ENCODE data around the gene CETN1.

Gene CETN1

GRCh38 chr18:577643-578375, 2.4 kb upstream of the CETN1 start:
- DNase-seq = no peak

DNA sequence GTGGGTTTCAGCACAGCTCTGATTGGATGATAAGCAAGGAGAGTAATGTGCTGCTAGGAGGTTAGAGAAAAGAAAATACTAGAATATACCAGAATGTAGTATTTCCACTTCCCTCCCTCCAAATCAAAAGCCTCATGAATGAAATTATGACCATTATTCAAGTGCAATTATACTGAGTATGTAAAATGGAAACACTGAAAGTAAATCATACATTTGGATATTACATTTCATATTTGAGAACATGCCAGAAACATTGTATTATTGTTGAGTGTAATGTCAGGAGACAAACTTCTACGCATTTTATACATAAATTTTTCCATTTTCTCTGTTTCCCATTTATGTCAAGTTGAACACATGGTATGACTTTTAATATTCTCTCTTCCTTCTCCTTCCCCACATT, 942 bp upstream of the CETN1 start:
- no peak for DNase-seq

GRCh38 chr18:581096-581495, 916 bp downstream of the CETN1 start:
- DNase-seq = no peak

DNA sequence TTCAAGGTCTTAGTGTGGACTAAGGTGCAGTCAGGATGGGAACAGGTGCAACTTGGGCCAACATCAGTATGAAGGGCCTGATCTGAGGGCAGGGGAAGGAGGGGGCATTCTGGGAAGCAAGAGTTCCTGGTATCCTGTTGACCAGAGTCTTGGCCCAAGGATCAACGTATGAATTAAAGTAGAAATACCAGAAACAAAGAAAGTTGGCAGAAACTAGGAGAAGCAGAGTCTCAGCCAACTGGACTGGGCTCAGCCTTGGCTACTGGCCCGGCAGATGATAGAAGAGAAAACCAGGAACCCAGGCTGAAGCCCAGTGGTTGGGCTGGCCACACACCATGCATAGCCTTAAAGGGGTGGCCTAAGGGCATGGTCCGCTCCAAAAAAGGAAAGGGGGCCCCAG, 2.3 kb downstream of the CETN1 start:
- no peak for DNase-seq

DNA sequence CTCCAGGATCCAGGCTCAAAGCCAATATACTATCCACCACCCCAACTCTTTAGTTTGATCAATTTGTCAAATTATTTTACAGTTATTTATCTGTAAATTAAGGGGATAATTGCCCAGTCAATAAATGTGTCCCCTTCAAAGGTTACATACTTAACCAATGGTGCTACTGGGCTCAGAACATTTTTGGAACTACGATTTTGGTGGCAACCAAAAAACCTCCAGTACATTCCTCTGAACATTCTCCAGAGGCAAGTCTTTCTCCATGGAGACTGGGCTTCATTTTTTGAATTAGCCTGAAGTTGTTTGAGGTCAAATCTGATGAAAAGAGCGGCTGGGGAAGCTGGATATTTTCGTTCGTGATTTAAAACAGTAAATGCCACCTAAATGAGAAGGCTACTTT, 14.9 kb downstream of the CETN1 start:
- DNase-seq = no peak

DNA sequence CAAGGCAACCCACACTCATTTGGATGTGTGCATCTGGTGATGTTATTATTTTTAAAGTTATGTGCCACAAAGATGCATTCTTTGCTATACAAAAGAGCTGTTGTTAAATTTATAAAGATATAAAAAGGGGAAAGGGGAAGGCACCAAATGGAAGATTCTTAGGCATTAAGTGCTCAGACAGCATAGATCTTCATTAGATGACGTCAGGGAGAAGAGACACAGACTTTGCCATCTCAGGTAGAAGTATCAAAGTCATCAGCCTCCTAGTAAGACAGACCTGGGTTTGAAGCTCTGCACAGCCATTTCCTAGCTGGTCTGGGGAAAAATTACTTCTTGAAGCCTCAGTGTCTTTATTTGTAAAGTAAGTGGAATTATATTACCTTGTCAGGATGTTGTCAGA, 15.4 kb downstream of the CETN1 start:
- DNase-seq = no peak

DNA sequence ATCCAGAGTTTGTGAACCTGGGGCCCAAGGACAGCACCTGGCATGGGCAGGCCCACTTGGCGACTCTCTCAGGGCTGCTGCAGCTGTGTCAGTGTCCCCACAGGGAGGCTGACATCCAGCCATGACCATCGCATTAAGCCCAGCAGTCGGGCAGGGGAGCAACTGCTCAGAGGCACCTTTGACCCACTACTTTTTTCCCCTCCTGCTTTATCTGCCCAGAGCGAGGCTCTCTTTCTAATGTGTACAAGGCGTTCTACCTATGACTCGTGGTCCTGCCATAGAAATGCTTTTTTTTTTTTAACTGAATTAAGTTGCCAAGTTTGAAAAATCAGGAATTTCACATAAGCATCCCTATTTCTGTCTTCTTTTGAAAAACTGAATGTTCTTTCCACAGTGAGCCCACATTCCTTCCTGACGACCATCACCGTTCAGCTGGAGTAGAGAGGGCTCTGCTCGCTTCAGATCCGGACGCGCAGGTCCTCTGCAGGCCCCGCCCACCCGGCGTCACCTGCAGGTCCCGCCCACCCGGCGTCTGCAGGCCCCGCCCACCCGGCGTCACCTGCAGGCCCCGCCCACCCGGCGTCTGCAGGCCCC, 16.2 kb downstream of the CETN1 start:
- DNase-seq = peak; percentile 81

DNA sequence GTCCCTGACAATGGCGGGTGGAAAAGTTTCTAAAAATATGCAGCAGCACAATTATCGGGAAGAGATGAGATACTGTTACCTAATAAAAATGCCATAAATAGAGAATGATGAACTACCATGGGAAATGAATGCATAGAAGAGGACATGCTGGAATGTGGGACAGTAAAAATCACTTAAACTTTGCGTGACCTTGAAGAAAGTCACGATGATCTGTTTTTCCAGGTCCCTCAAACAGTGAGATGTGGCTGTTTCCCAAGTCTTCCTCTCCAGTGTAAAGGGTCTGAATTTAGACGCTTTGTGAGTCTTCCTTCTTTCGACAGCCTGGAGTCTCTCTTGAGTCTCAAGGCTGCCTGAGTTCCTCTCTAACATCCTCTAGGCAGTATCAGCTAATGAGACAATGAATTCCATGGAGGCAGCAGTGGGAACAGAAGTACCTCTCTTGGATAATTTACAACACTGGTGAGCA, 18.0 kb downstream of the CETN1 start:
- no peak for DNase-seq

GRCh38 chr18:600107-600506, 19.9 kb downstream of the CETN1 start:
- DNase-seq = no peak

GRCh38 chr18:604771-605170, 24.6 kb downstream of the CETN1 start:
- DNase-seq = no peak

DNA sequence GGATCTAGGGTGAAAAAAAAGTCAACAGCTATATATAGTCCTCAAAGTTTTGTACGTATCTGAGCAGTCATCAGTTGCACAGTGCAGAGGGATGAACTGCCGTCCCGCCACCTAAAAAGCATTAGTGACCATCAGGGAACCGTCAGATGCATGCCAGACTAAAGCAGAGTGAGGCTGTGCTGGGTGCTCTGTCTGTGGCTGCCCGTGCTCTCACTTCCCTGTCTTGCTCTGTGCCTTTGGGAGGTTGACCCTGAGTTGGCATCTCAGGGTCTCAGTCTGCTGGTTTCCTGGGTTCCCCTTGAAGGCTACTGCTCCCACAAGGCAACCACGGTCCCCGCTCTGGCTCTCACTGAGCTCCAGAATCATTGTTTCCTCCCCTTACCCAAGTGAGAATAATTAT, 27.8 kb downstream of the CETN1 start:
- no peak for DNase-seq

- no peak for DNase-seq
These were observed 30.2 kb downstream of the CETN1 start for GRCh38 chr18:610214-610928.

DNA sequence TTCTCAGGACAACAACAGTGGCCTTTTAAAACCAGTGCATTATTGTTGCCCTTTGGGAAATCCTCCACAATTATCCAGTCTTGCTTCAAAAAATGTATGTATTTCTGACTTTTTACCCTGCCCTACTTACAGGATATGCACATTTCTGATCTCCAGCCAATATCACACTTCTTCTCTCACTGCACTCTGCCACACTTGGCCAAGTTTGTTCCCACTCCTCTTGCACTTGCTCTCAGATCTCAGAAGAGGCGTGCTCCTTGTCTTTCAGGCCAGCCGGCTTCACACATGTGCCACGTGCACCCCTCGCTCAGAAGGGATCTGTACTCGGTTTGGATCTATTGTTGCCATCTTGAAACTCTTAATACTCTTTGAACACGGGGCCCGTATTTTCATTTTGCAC, 32.0 kb downstream of the CETN1 start:
- DNase-seq = no peak

DNA sequence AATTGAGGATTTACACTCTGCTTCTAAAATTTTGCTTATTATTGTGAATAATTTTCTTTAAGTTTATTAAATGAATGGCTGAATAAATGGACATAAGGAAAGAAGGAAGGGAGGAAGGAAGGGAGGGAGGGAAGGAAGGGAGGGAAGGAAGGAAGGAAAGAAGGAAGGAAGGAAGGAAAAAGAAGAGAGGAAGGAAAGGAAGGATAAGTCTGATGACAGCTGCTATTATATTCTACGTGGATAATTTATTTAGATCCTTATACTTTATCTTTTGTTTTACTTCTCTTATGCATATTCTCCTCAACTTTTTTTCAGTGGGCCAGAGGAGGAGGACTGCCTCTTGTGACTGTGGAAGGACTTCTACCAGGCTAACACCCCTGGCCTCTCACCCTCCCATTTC, 34.0 kb downstream of the CETN1 start:
- no peak for DNase-seq

DNA sequence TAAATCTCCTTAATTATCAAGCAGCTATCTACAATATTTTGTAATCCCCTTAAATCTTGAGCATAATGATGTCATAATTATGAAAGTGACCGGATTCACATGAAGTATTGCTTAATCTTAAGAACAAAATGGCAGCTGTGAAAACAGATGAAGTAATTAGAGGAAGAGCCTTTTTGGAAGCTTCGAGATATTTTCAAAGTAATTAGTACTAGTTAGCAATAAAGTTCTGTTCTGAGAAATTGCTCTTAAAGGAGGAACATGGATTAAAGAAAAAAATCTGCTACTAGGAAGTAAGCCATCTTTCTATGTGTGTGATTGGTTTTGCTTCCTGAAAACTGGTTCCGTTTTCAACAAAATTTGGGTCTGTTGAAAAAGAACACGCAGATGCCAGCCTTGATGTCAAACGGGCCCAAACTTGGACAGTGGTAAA, 34.9 kb downstream of the CETN1 start:
- no peak for DNase-seq

- no peak for DNase-seq
These were observed 35.6 kb downstream of the CETN1 start for GRCh38 chr18:615773-616172.

DNA sequence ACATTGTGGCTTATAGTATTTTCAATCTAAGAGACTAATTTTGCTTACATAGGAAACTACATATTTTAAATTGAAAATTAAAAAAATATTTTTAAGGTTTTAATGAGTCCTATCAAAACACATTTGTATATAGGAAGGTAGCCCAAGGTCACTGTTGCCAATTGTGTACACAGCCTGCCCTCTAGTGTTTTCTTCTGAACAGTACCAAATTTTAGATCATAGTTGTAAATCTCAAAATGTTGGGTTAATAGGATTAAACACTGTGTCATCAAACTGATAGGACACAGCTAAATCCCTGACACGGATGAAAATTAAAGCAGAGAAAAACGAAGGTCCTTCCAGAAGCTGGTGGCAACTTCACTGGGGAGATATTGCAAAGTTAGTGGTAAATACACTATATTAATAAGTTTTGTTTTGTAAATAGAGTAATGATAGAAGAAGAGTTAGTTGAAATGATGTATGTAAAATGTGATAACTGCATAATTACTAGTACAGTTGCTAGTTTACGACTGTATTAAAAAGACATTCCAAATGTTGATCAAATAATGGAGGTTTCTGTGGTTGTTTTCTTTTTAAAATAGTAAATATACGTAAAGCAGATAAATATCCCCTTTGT, 36.3 kb downstream of the CETN1 start:
- no peak for DNase-seq

DNA sequence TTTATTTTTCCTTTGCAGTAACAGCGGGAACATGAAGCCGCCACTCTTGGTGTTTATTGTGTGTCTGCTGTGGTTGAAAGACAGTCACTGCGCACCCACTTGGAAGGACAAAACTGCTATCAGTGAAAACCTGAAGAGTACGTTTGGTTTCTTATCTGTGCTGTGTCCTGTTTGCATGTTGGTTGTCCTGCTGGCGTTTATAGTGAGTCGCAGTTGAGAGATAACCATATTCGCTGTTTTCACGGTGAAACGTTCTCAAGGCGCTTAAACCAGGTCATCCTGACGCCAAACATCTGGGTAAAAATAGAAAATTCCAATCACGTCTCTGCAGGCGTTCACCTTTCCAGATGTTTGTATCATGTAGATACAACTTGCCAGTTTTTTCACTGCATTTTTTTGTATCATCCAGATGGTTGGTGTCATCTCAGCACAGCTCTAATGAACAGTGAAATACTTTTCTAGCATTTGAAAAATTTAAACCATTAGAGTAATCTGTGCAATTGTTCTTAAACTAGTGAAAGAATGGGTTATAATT, 37.9 kb downstream of the CETN1 start:
- DNase-seq = no peak

GRCh38 chr18:618618-619017, 38.4 kb downstream of the CETN1 start:
- no peak for DNase-seq

DNA sequence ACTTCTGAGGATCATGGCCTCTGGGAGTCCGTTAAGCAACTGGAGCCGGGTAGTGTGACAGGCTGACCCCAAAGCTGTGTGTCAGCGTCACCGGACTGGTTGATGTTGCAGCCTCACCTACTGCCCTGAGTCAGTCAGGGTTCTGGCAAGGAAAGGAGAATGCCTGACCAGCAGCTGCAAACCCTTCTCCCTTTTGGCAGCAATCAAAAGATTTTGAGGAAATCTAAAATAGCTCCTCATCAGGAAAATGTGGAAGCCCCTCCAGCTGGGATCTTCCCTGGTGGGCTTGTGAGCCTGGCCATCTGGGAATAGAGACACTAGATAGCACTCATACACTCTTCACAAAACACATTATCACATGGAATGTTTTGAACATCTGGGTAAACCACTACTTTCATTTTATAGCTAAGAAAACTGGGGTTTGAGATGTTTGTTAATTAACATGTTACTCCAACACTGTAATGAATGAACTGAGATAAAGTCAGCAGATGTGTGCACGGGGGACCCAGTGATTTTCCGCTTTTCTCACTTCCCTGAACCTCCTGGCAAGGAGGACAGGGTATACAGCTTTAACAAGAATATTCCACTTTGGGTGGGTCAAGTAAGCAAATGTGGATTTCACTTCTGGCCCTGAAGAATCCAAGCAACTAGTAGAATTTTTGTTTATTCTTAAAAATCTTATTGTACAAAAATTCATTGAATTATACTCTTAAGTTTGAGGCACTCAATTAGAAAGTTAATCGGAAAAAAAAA, 41.3 kb downstream of the CETN1 start:
- DNase-seq = no peak

DNA sequence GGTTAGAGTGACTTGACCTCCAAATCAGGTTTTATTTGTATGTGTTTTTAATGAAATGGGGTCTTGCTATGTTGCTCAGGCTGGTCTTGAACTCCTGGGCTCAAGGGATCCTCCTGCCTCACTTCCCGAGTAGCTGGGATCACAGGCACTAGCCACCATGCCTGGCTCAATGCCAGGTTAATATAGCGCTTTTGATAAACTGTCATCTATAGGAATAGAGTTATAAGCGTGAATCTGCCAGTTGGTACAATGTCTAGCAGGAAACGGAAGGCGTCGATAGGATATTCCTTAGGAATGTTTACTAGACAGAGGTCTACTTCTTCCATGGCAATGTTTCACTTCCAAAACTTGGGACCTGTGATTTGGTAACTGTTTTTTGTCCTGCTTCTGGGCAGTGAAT, 42.1 kb downstream of the CETN1 start:
- DNase-seq = no peak

DNA sequence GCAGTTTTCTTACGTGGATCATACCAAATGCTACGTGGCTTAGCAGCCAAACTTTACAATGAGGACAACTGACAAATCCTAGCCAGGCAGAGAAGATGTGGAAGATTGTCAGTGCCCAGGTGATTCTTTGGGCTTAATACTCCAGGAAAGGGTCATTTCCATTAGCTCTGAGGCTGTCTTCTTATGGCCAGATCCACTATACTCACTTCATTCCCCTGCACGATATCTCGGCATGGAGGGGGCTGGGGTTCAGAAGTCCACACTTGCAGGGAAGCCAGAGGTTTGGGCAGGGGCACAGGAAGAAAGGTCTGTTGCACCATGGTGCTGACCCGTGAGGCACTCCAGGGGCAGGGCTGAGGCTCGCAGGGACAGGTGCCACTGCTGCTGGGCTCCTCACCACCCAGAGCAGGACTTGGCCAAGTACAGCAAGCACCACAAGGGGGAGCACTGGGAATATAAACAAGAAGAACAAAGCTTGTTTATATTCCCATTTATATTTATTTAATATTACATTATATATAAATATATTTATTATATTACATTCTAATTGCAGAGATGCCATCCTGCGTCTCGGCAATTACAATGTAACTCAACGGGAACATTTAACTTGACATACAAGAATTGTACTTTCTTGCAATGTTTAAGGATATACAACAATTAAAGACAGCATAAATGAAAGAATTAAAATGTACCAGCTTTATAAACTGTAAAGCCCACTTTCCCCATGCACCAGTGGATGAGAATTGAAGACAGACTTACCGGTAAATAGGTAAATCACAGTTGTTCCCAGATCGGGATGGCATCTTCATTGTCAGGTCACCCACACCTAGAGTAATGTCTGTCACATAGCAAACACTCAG, 43.8 kb downstream of the CETN1 start:
- DNase-seq = peak; percentile 19

Data from effector CD8-positive, alpha-beta T cell (primary cell).